NCI-H82 treated with DMSO at 0.1 percent for 48 hours (cell line): Measurements from ENCODE around the gene CNP.

ENCODE experiments used
- DNase-seq: peaks from one replicate; lab custom pipeline; 2025; ENCODE audit not compliant: unreplicated experiment; lab: John Stamatoyannopoulos, UW

Gene CNP

DNA sequence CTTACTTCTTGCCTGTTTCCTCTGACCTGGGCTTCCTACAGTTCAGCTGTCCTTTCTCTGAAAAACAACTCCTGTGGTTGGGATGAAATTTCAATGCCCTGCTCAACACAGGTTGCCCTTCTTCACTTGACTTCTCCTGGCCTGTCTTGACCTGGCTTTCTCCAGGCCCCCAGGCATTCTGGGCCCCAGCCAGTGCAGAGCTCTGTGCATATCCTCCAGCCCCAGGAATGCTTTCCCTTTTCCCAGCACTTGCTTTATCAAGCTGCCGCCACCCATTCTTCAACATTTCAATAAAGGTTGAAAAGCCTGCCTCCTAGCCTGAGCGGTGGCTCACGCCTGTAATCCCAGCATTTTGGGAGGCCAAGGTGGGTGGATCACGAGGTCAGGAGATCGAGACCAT is 25.4 kb upstream of the CNP start:
- DNase-seq = no peak

DNA sequence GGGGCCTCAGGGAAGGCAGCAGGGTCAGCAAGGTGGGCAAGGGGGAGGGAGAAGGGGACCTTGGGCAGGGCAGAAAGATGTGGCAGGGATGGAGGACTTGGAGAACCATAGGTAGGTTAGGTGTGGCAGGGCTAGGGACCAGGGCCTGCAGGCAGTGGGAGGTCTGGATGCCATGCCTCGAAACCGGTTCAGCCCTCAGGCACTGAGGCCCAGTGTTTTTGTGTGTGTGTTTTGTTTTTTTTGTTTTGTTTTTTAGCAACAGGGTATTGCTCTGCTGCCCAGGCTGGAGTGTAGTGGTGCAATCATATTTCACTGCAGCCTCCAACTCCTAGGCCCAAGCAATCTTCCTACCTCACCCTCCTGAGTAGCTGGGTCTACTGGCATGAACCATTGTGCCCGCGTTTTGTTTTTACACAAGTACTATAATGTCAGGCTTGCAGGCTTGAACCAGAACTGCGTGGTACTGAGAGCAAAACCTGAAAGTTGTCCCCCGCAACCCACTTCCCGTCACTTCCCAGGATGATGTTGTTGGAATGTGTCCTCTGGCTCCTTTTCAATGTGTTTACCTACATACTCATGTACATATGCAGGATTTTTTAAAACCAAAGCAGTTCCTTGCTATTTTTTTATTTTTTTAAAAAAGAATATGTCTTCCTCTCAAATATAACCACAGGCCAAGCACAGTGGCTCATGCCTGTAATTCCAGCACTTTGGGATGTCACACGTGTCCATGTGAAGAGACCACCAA is 23.8 kb upstream of the CNP start:
- no peak for DNase-seq

DNA sequence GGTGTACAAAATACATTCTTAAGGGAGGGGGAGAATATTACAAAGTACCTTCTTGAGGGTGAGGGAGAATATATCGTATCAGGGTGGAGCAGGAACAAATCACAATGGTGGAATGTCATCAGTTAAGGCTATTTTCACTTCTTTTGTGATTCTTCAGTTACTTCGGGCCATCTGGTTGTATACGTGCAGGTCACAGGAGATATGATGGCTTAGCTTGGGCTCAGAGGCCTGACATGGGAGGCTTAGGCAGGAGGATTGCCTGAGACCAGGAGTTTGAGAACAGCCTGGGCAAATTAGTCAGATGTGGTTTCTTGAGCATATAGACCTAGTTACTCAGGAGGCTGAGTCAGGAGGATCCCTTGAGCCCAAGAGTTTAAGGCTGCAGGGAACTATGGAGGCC is 23.1 kb upstream of the CNP start:
- DNase-seq = no peak

DNA sequence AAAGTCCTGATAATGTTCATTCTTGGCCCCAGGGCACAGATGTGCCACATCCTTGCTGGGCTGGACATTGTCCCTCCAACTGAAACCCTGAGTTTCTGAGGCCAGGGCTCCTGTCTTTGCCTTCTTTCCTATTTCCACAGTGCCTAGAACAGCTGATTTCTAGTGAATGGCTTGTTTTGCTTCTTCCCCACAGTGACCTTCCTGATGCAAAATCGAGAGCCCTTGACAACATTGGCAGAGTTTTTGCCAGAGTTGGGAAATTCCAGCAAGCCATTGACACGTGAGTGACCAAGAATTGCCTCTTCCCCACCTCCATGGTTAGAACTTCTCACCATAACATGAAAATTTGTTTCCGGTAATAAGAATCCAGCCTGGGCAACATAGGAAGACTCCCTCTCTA is 21.7 kb upstream of the CNP start:
- no peak for DNase-seq

DNA sequence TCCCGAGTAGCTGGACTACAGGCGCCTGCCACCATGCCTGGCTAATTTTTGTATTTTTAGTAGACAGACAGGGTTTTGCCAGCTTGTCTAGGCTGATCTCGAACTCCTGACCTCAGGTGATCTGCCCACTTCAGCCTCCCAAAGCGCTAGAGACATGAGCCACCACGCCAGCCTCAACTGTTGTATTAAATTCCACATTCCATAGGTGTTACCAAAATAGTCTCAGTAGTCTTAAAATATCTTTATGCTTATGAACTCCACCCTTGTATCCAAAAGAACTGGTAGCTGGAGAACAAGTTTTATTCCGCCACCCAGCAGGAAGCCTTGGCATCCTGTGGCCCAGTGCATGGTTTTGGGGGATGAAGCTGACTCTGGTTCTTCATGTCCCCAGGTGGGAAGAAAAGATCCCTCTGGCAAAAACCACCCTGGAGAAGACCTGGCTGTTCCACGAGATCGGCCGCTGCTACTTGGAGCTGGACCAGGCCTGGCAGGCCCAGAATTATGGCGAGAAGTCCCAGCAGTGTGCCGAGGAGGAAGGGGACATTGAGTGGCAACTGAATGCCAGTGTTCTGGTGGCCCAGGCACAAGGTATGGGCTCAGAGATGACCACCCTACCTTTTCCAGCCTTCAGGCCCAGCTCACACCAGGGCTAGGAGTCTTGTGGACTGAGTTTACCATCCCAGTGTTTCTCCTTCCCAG is 17.7 kb upstream of the CNP start:
- DNase-seq = no peak

DNA sequence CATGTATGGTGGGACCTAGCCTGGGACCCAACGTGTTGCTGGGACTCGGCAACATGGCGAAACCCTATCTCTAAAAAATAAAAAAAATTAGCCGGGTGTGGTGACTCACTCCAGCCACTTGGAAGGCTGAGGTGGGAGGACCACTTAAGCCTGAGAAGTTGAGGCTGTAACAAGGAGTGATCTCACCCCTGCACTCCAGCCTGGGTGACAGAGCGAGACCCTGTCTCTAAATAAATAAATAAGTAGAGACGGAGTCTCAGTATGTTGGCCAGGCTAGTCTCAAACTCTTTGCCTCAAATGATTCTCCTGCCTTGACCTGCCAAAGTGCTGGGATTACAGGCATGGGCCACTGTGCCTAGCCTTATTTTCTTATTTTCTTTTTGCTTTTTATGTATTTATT is 10.1 kb upstream of the CNP start:
- no peak for DNase-seq

DNA sequence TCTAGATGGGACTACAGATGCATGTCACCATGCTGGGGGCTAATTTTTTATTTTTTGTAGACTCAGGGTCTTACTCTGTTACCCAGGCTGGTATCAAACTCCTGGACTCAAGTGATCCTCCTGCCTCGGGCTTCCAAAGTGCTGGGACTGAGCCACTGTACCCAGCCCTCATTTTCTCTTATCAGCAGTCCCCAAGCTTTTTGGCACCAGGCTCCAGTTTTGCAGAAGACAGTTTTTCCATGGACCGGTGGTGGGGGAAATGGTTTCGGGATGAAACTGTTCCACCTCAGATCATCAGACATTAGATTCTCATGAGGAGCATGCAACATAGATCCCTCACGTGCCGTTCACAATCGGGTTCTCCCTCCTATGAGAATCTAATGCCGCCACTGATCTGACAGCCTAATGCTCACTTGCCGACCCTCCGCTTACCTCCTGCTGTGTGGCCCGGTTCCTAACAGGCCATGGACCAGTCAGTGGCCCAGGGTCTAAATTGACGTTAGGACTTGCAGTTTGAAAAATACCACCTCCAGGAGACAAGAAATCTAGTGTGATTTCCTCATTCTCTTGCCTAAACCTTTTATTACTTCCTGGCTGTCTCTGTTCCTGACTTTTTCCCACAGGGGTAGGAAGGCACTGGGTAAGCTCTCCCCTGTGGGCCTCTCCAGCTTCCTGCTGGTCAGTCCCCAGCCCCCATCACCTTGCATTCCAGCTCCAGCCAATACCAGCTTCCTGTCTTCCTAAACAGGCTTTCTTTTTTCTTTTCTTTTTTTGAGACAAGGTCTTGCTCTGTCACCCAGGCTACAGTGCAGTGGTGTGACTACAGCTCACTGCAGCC is 9.3 kb upstream of the CNP start:
- no peak for DNase-seq

DNA sequence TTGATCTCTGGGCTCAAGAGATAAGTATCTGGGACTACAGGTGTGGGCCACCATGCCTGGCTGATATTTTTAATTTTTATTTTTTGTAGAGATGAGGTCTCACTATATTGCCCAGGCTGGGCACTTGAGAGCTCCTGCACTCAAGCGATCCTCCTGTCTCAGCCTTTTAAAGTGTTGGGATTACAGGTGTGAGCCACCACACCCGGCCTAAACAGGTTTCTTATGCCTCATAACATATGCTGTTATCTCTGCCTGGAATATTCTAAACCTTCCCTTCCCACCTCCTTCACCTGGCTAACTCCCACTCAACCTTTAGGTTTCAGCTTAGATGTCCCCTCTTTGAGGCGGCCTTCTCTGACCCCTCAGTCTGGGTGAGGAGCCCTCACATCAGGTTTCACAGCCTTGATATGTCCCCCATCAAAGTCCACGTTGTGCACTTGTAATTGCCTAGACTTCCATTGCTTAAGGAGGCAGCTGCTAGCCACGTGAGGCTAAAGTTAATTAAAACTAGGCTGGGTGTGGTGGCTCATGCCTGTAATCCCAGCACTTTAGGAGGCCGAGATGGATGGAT is 8.6 kb upstream of the CNP start:
- DNase-seq = no peak

DNA sequence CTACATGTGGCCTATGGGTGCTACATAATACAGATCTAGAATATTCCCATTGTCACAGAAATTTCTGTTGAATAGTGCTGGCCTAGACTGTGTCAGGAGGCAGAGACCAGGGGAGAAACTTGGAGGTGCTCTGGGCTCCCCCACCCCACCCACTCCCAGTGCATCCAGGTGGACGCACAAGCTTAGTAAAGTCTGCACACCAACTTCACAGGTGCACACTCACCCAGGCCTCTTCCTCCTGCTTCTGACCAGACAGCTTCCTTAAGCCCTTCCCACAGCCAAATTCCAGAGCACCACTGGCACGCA is 7.6 kb upstream of the CNP start:
- no peak for DNase-seq

DNA sequence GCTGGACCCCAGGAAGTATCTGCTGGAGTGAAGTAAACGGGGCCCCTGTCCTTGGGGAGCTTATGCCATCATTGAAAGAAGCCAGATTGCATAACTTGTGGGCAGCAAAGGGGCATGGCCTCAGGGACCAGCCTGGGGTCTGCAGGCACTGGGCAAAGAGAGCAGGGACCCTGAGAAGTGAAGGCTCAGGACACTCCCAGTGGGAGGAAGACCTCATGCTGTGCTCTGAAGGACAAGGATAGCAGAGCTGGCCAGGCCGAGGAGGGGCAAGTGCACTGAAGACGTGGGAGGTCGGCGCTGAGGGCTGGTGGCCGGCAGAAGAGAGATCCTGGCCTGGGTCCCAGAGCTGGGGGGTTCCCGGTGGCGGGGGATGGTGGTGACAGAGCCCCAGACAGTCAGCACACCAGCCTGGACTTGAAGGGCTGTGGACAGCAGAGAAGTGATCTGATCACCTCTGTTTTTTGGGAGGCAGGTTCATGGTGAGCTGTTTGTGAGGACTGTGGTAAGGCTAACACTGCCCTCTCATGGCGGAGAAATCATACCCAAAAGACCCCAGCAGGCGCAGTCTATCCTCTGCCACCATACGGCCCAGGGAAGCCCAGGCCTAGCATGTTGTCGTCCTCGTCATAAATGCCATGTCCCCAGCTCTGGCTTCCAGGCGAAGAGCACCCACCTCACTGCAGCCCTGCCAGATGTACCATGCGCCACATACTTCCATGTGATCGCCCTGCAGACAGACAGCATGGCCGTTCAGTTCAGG is 7.1 kb upstream of the CNP start:
- peak; percentile 44 for DNase-seq

DNA sequence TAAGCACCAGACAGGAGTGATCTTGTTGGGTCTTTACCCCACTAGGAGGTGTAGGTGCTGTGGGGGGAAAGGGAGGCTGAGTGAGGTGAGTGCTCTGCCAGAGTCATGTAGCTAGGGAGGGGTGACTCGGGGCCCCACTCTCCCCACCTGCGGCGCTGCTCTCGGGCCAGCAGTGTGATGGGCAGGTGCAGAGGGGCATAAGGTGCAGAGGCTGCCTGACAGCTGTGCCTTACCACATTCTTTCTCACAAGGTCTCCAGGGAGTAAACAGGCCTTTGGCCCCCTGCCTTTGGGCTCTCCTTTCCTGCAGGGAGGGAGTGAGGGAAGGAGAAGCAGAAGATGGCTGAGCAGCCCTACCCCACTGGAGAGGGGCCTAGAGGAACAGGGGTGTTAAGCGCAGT is 4.5 kb upstream of the CNP start:
- no peak for DNase-seq

DNA sequence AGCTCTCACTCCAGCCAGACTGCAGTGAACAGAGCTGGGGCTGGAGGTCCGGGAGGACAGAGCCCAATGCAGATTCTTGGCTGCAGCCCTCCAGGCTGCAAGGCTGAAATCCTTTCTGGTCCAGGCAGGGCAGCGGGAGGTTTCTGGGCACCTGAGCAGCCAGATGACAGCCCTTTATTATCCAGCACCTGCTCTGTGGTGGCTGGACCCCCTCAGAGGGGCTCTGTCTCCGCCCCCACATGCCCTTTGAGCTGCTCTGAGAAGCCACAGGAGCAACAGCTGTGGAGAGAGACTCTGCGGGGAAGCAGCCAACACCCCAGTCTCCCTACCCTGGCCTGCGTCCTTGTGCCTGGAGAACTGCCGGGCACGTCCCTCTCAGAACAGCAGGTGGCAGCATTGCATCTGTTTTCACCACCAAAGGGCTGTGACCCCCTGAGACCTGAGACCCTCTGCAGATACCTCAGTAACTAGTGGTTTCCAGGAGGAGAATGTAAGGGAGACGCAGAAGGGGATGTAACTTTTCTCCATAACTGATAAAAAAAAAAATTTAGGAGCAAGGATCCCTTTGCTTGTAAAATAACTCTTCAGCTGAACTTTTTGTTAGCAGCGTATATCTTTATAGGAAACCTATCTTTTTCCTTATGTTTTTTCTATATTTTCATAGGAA is 3.7 kb upstream of the CNP start:
- peak; percentile 64 for DNase-seq

DNA sequence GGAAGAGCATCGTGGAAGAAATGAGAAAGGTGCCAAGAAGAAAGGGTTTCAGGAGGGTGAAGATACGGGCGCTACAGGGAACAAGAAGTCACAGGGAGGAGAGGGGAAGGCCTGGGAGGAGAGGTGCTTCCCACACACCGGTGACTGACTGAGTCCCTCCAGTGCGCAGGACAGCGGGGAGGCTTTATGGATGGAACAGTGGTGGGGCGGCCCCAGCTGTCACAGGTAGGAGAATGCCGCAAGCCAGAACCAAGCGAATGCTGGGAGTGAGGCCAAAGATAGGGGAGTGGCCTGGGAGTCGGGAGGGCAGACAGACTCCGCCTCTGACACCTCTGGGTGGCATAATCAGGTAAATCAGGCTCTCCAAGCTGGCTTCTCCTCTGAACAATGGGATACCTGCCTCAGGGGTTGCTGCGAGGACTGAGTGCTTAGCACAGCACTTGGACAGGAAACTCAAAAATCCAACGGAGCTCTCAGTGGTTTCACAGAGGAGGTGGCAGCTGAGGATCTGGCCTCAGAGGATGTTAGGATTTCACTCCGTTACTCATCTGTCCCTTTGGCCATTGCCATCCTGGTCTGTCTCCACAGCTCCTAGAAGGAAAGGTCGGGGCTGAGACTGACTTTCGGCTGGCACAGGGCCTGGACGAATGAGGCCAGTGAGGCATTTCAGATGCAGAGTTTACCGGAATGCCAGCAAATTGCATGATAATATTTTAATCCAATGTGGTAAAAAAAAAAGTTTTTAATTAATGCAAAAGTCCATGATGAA is 717 bp upstream of the CNP start:
- peak; percentile 81 for DNase-seq

DNA sequence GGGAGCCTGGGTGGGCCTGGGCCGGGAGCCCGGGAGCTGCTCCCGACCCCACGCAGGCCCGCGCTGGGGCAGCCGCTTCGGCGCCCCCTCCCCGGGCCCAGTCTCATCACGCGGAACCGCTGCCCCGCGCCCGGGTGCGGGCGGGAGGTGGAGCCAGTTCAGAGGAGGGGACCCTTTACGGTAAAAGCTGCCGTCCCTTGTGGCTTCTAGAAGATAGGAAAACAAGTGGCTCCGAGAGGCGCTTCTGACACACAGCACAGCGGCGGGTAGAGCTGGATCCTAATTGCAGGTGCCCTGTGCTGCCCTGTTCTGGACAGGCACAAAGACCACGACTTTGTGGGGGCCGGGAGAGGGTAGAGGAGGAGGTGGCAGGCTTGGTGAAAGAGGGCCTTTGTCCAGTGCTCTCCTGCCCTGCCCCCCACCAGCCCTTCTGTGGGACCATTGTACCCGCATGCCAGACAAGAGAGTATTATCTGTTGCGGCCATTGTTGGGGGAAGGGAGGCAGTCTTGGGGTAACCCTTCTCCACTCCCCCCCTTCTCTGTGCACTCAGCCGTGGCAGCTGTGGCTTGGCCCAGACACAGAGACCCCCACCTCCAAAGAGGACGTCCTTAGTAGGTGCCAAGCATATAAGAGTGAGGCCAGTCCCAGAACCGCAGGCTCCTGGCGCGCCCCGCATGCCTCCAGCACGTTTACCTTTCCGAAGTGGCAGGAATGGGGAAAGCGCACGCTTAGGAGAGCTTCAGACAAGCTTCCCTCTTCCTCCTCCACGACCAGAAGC is 736 bp downstream of the CNP start:
- no peak for DNase-seq

DNA sequence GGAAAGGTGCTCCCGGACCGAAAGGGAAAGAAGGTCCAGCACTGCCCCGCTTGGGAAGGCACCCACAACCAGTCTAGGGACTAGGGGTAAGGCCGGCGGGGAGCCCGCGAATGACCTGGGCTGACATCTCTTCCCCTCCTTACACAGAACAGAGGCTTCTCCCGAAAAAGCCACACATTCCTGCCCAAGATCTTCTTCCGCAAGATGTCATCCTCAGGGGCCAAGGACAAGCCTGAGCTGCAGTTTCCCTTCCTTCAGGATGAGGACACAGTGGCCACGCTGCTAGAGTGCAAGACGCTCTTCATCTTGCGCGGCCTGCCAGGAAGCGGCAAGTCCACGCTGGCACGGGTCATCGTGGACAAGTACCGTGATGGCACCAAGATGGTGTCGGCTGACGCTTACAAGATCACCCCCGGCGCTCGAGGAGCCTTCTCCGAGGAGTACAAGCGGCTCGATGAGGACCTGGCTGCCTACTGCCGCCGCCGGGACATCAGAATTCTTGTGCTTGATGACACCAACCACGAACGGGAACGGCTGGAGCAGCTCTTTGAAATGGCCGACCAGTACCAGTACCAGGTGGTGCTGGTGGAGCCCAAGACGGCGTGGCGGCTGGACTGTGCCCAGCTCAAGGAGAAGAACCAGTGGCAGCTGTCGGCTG is 1.5 kb downstream of the CNP start:
- no peak for DNase-seq

DNA sequence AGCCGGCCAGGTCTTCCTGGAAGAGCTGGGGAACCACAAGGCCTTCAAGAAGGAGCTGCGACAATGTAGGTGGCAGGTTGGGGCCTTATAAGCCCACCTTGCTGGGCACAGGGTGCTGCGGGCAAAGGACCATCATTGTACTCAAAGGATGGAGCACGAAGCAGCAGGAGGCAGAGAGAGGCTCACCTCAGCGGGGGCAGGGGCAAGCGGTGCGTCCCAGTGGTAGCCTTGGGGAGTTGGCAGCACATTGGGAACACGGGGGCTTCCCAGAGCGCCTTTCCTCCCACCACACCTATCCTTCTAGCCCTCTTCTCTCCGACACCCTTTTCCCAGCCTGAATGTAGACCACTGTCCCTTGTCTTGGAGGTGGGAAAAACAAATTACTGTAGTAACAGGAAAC is 2.1 kb downstream of the CNP start:
- DNase-seq = no peak

DNA sequence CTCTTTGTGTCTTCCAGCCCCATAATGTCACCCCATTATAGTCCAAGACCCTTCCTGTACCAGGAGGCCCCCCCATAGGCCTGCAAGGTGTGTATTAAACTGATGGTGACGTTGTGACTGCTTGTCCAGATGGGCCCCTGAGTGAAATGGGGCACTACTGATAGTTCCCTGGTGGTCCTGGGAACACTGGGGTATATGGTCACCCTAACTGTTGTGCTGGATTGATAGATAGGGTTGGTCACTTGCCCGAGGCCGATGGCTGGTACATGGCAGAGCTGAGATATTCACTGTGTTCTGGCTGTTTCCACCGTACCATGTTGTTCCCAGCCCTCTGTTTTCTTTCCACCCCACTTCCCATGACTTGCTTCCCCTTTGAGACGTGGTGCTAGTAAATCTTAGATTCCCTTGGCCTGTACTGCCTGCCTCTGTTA is 4.3 kb downstream of the CNP start:
- DNase-seq = no peak

DNA sequence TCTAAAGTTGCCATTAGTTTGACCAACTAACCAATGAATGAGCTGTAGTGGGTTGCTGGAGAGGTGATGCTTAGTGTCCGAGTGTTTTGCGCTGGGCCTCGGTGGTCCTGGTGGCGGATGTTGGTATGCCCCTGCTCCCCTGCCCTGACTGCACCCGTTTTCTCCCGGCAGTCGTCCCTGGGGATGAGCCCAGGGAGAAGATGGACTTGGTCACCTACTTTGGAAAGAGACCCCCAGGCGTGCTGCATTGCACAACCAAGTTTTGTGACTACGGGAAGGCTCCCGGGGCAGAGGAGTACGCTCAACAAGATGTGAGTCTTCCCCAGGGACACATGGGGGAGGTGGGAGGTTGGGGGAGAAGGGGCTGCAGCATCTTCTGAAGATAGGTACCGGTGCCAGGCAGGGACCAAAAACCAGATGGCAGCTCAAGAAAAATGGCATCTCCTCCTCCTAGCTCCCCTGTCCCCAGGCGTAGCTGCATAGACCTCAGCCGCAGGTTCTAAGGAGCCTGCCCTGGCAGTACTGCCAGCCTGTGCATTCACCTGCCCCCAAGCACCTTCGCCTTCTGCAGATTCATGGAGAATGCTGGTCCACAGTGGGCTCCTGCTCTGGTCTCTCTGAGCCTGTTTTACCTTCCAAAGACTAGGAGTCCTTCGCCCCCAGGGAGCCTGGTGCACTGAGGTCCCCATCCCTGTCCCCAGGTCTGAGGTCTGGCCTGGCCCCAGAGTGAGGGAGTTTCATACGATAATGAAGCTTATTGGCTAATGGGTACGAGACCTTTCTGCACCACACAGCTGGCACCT is 5.3 kb downstream of the CNP start:
- no peak for DNase-seq
